Measurements from ENCODE around the gene TSPAN18.

Gene TSPAN18

DNA sequence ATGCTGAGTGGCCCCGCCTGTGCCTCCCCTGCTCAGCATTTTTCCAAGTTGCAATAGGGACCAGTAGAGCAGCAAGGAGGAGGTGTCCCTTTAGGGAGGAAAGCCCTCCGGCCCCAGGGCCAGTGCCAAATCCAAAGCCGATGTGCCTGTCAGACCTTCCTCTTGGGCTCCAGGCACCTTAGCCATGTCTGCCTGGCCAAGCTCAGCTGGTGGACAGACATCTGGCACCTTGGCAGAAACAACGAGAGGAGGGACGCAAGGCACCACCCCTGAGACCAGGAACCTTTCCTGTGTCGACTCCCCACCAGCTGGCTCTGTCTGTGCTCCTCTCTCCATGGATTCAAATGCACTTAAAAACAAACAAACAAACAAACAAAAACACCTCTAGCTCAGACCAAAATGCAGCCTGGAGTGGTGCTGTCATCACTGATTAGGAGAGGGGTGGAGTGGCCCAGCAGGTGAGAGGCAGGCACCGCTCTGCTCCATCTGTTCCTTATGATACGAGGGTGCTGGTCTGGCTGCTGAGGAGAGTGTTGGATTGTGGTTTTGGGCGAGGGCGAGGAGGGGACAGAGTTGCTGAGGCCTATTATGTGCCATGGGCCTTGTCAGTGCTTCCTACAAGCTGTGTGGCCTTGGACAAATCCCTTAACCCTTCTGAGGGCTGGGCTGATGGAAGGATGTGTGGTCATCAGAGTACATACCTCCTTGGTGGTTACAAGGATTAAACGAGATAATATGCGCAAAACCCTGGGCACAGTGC is 177.7 kb downstream of the TSPAN18 start:
- DNase-seq: no peak

DNA sequence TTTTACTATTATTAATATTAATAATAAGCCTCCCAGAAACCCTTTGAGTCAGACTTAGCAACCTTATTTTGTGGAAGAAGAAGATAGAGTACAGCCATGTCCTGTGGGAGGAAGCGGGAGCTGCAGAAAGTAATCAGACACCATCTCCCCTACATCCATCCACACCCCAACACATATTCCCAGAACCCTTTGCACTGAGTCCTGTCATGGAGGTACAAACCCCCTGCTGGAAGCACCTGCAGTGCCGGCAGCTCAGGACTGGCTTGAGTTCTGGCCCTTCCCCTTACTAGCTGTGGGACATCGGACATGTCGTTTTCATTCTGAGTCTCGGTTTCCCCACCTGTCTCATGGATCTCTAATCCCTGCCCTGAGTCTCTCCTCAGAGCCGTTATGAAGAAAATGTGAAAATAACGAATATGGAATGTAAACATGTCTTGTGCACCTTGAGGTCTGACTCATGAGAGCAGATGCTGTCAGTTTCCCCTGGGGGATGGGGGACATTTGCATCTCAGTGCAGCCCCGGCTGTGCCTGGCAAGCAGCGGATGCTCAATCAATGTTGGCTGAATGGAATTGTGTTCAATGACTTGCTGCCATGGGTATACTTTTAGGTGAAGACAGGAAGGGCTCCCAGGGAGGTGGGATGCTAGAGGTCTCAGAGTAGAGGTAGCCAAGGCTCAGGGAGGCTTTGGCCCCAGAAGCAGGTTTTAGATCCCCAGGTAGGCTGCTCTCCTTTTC is 178.5 kb downstream of the TSPAN18 start:
- DNase-seq: no peak

DNA sequence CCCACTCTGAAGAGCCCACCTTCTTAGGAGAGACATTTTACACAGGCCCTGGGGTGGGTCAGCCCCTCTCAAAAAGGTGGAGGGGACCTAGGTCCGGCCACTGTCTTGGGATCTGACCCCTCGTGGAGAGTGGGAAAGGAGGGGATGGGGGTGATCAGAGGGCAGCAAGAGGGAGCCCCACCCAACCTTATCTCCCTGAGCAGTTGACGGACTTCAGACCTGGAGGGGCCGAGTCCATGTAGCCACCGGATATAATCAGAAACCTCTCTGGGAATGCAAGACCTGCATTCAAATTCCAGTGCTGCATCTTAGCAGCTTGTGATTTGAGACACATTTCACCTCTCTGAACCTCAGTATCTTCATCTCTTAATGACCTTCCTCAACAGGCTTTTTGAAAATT is 179.9 kb downstream of the TSPAN18 start:
- no peak for DNase-seq

DNA sequence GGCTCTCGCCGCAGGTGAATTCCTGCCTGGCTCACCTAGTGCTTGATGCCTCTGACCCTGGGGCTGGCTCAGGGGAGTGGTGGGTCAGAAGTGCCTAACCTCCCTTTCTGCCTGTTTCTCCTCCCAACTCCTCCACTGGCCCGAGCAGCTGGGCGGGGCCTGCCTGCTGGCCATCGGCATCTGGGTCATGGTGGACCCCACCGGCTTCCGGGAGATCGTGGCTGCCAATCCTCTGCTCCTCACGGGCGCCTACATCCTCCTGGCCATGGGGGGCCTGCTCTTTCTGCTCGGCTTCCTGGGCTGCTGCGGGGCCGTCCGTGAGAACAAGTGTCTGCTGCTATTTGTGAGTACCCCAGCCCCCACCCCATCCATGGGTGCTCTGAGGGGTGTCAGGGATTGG is 182.8 kb downstream of the TSPAN18 start:
- no peak for DNase-seq

DNA sequence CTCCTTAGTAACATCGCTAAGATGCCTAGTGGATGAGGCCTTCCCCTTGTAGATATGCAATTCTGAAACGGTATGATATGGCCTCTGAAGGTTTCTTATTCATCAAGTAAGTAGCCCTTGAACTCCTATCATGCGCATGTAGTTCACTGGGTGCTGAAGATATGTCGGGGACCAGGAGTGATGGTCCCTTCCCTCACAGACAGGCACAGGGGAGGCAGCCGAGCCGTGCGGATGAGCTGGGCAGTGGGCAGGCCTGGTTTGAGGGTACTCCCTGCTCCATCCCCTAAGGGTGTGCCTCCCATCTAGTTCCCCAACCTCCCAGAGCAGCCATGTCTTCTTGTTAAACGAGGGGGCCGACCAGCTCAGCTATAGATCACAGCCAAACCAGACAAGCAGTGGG is 183.8 kb downstream of the TSPAN18 start:
- DNase-seq: no peak

DNA sequence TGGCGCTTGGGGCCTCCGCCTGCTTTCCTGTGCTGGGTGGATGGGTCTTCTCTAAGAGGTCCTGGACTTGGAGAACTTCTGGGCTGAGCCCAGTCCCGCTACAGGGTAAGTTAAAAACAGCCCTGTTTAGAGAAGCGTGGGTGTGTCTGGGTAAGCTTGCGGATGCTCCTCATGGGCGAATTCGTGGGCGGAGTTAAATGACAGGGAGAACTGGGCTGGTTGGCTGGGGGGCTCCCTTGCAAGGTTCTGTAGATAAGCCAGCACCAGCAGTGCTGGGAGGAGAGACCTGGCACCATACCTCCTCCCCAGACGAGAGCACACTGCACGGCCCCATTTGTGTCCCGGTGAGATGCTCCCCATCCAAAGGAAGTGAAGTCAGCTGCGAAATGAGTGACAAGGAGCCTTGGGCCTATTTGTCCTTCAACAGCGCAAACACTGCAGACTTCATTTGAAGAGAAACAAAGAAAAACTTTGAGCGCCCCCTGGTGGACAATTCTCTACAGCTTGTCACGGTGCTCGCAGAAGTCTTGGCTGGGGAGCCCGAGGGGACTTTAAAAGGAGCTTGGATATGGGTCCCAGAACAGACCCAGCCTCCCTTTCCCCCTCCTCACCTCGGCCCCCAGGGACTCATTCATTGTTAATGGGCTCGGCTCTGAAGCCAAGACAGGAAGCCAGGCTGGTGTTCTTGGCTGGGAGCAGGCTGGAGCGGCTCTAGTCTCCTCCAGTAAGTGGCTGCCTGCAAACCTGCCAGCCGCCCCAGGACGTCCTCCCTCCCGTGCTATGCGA is 184.5 kb downstream of the TSPAN18 start:
- no peak for DNase-seq

DNA sequence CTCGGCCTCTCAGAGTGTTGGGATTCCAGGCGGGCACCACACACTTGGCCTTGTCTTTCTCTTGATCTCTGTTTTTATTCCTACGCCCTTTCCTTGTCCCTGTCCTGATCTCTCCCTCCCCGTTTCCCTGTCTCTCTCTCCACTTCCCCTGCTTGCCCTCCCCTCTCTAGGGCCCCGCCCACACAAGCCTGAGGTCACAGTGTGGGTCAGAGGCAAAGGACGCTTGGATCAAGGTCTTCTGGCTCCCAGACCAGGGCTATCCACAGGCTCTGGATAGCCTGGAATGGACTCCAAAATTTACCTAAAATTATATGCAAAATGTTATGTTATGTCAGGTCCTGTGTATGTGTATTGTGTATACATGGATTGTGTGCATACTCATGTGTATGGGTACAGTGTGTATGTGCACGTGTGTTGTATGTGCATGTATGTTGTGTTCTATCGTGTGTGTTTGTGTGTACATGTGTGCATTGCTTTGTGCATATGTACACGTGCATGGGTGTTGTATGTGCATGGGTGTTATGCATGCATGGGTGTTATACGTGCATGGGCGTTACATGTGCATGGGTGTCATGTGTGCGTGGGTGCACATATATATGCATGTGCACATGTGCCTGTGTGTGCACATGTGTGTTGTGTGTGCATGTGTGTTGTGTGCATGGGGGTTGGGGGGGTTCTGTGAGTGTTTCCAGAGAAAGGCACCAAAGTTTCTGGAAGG is 185.7 kb downstream of the TSPAN18 start:
- DNase-seq: no peak

DNA sequence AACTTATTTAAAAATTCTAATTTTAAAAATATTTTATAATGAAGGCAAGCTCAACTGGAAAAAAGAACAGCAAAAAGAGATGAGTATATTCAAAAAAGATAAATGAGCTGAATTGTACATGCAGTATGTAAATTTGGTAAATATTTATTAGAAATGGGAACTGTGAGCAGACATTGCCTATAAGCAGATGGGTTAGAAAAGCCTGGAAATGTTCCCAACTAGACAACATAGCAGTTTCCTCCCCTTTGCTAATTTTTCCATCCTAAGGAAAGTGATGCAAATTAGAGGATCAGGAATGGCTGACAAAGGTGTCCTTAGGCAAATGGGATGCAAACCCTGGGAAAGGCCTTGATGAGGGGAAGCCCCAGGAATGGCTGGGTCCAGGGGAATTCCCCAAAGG is 186.7 kb downstream of the TSPAN18 start:
- DNase-seq: no peak

DNA sequence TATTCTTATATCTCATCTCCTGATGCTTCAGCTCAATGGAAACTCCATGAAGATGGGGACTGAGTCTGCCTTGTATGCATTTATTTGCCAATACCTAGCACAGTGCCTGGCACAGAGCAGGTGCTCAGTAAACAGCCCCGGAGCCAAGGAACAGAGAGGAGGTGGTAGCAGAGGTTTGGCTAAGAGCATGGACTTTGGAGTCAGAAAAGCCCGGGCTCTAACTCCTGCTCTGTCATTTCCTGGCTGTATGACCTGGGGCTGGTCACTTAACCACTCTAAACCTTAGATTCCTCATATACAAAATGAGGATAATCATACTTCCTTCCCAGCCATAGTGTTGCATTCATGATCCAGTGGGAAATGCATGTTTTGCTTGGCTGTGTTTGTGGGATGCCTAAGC is 187.3 kb downstream of the TSPAN18 start:
- no peak for DNase-seq

DNA sequence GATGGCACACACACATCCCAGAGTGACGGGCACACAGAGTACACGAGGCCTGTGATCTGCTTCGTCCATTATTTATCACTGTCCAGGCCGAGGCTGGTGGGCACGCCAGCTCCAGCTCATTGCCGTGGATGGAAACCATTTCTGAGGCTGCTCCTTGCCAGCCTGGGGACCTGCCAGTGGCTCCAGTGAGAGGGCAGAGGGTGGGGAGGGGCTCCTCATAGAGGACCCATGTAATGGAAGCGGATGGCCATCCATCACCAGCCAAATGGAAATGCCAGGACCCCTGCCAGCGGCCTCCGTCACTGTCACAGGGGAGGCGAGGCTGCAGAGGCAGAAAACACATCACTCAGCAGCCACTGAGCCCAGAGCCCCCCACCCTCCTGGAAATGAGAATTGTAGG is 188.2 kb downstream of the TSPAN18 start:
- no peak for DNase-seq

DNA sequence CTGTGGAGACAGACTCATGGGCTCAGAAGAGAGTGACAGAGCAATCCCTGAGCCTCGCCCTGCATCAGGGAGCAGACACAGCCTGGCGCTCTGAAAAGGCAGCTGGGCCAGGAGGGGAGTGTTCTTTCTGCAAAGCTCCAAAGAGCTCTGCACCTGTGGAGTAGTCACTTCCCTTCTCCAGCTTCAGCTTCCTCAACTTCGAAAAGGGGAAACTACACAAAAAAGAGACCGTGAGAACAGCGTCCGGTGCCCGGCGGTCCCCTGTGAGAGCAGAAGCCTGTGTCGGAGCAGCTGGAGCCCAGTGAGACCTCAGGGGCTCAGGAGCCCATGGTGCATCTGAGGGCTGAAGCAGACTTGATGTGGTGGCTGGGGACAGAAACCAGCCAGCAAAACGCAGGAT is 188.9 kb downstream of the TSPAN18 start:
- no peak for DNase-seq

DNA sequence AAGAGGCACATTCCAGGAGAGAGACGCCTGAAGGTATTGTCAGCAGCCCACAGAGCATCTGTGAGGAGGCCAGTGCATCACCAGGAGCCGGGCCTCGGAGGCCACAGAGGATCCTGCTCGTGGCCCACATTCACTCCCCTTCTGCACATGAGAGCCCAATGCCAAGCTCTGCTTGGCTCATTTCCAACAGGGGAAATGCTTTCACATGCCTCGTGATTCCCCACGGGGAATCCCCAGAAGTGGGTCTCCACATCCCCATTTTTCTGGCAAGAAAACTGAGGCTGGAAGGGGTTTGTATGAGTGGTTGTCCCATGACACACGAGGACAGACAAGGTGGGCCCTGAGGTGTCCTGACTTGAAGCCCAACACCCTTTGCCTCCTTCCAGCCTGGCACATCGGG is 189.6 kb downstream of the TSPAN18 start:
- DNase-seq: no peak

DNA sequence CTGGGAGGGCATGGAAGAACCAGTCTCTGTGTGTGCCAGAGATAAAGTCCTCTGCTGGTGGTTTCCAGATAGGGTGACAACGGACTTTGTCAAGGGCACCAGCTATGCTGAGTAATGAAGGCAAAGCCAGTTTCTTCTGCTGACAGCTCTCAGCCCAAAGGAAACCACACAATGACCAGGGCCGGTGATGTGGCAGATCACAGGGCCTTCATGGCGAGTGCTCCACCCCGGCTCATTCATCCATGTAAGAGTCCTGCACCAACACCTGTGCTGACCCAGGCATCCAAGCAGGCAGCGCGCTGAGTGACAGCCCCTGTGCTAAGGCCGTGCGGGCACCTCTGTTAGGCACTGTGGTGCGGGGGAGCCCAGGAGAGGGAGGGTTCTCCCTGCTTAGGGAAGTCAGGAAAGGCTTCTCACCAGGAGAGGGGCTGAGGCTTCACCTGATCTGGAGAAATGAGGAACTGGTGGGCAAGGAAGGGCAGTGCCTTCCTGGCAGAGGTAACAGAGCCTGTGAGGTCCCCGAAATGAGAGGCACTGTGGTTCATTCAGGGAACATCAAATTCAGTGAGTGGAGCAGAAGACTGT is 190.1 kb downstream of the TSPAN18 start:
- no peak for DNase-seq

DNA sequence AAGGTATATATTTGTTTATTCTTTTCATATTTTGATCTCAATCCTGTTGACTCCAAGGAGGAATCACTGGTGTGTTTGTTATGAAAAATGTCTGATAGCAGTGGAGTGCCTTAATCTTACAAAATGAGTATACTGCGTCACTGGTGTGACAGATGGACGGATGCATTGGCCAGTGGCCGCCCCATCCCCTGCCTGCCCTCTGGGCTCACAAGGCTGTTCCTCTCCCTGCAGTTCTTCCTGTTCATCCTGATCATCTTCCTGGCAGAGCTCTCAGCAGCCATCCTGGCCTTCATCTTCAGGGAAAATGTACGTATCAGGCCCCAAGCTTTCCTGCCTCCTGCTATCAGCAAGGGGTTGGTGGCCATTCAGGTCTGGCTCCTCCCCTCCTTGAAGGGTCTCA is 191.0 kb downstream of the TSPAN18 start:
- DNase-seq: no peak

DNA sequence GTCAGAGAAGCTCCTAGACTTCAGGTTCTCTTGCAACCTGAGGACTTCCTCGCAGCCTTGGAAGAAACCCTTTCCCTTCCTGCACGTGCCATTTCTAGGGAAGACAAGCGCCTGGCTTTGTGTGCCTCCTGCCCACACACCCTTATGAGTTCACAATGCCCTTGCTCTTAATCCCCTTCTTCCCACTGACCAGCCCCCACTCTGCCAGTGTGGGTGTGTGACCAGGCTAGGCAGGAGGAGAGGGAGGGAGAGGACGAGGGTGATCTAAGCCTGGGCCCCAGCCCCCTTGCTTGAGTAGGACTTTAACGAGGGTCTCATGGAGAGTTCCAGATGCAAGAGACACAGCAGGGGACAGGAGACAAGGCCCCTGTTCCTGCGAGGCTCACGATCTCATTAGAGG is 193.7 kb downstream of the TSPAN18 start:
- DNase-seq: no peak

DNA sequence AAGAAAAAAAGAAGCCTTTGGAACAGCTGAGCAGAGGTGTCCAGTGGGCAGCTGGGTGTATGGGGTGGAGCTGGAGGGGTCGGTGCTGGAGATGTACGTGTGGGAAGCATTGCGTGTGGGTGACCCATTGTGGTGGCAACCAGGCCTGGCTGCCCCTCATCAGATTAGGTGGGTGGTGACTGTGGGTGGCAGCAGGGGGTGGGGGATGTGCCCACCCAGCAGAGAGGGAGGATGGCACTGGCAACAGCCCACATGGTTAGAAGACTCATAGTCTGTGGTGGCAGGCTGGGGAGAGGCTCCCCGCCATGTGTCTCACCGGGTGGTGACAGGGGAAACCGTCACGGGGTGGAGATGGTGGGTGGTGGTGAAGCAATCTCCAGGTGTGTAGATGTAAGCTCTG is 196.4 kb downstream of the TSPAN18 start:
- no peak for DNase-seq

DNA sequence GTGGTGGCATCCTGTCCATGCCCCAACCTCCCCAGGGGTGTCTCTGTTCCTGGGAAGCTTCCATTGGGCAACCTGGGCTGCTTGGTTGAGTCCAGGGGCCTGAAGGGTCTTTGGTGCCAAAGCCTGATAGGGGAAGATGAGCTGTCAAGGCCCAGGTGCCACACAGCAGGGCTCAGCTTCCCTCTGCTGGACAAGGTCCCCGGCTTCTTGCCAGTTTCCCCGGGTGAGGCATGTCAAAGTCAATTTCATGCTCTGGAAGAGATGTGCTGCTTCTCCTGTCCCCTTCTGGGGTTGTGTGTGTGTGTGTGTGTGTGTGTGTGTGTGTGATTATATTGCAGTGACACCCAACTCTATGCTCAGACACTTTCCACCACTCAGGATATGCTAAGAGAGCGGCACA is 197.0 kb downstream of the TSPAN18 start:
- no peak for DNase-seq

DNA sequence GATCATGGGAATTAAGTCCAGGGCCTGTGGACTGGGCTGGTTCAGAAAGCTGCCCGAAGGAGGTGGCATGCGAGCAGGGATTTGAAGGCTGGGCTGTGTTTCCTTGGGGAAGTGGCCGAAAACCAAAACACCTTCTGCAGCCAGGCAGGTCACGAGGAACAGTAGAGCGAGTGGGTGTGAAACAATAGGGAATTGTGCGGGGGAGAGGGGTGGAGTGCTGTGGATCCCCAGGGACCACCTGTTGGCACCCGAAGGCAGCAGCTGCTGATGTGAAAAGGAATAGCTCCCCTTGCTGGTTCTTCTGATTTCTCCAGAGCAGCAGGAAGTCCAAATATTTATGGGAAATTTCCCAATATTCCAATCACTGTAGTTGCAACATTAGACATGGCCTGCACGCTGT is 199.3 kb downstream of the TSPAN18 start:
- DNase-seq: no peak

DNA sequence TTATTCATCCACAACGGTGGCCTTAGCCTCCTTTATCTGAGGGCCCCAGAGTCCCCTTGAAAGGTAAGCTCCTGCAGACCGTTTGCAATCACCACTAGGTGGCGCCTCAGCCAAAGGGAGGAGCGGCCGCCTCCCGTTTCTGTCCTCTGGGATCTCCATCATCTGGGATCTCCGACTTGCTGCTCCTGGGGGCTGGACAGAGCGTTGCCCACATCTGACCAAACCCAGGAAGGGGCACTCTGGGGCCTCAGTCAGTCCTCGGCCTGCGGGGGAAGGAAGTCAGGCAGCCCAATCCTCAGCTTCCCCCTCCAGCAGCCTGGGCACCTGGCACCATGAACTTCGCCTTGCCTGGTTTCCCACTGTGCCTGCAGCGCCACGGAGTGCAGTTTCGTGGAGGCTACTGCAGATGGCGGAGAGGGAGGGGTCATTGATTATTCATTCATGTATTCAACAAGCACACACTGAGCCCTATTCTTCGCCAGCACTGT is 200.5 kb downstream of the TSPAN18 start:
- DNase-seq: no peak

DNA sequence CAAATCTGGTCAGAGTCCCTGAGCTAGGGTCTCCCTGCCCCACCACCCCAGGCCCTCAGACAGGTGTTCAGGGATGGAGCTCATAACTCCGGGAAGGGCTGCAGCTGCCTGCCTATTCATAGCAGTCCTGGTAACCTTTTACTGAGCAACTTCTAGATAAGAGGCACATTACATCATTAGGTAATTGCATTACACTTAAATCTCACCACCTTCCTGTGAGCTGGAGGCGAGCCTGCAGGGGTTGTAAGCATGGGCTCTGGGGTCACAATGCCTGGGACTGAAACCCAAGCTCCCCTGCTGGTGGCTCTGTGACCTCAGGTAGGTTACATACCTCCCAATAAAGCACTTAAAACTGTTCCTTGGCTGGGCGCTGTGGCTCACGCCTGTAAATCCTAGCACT is 201.4 kb downstream of the TSPAN18 start:
- DNase-seq: no peak

DNA sequence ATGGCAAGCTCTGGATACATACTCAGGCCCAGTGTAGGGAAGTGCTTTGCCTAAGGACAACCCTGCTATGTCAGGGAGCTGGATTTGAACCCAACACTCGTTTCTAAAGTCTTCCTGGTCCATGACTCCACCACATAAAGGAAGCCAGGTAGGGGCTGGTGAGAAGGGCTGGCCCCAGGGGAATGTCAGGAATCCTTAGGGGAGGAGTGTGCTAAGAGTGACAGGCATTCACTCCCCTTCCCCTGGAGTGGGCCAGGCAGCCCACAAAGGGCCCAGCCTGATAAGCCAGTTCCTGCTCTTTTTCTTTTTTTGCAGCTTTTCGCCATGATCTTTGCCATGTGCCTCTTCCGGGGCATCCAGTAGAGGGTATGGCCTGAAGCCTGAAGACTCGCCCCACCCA is 202.1 kb downstream of the TSPAN18 start:
- DNase-seq: no peak

DNA sequence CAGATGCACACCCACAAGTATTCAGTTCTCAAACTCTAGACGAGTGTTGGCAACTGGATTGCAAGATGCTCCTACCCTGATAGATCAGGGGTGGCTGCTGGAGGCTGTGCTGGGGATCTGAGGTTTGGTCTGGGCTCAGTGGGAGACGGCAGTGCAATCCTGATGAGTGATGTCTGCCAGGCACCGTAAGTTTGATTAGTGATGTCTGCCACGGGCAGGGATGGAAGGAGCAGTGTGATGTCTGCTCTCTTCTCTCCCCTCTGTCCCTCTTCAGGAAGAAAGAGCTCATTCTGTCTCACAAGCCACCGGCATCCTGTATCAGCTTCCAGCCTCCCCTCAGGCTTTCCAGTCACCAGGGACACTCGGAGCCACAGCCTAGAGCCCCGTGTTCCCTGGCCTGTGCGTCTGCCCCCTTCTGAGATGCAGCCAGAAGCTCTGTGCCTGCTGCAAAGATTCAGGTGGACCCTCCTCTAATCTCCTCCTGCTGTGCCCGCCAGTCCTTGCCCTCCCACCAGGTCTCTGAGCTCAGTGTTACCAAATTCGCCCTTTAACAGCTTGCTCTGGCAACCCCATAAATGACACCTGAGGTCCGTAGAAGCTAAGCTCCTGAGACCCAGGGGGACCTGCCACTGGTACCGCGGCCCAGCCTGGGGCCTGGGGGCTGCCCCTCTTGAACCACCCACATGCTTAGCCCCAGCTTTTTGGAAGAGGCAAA is 204.0 kb downstream of the TSPAN18 start:
- no peak for DNase-seq

Measured in SIG-M5 (cell line).